ENCODE measurements around the gene TRAF3.

Gene TRAF3

GRCh38 chr14:102811254-102811963 lies 34.2 kb downstream of the TRAF3 start:
- no peak for DNase-seq (ENCODE audit: low read depth)
- no peak overlapping the region for H3K4me3 ChIP-seq (ENCODE audit: low read depth, low read length)
- TF ChIP-seq, protein P1, sequence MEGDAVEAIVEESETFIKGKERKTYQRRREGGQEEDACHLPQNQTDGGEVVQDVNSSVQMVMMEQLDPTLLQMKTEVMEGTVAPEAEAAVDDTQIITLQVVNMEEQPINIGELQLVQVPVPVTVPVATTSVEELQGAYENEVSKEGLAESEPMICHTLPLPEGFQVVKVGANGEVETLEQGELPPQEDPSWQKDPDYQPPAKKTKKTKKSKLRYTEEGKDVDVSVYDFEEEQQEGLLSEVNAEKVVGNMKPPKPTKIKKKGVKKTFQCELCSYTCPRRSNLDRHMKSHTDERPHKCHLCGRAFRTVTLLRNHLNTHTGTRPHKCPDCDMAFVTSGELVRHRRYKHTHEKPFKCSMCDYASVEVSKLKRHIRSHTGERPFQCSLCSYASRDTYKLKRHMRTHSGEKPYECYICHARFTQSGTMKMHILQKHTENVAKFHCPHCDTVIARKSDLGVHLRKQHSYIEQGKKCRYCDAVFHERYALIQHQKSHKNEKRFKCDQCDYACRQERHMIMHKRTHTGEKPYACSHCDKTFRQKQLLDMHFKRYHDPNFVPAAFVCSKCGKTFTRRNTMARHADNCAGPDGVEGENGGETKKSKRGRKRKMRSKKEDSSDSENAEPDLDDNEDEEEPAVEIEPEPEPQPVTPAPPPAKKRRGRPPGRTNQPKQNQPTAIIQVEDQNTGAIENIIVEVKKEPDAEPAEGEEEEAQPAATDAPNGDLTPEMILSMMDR (conservative IDR thresholded peaks at IDR 0.05; ENCODE audit: low read depth, low read length): no peak

DNA sequence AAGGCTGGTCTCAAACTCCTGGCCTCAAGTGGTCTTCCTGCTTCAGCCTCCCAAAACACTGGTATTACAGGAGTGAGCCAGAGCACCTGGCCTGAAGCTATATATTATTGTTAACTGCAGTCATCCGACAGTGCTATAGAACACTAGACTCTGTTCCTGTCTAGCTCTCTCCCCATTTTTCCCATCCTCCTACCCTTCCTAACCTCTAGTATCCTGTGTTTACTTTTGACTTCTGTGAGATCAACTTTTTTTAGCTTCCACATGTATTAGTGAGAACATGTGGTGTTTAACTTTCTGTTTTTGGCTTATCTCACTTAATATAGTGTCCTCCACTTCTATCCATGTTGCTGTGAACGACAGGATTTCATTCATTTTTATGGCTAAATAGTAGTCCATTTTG lies 34.7 kb downstream of the TRAF3 start:
- no peak overlapping the region for H3K4me3 ChIP-seq (ENCODE audit: low read depth, low read length)
- DNase-seq (ENCODE audit: low read depth): no peak
- TF ChIP-seq, protein P1 (conservative IDR thresholded peaks at IDR 0.05; ENCODE audit: low read depth, low read length): no peak

GRCh38 chr14:102813691-102814090 lies 36.4 kb downstream of the TRAF3 start:
- TF ChIP-seq, protein P1 (conservative IDR thresholded peaks at IDR 0.05; ENCODE audit: low read depth, low read length): no peak
- no peak for DNase-seq (ENCODE audit: low read depth)
- H3K4me3 ChIP-seq (ENCODE audit: low read depth, low read length): no peak overlapping the region

DNA sequence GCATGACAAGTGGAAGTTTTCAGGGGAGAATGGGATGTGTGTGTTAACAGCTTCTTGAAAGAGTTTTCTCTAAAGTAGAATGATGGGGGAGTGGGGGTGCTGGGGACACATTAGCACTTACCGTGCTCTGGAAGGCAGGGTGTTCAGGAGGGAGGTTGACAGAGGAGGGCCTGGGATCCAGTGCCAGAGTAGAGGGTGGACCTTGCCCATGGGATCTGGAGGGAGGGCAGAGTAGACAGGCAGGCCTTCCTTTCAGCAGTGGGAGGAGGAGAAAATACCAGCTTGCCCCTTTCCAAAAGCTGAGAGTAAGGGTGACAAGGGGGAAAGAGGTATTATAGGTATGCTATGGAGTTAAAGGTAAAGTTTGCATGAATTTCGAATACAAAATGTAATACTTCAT lies 40.1 kb downstream of the TRAF3 start:
- TF ChIP-seq, protein P1 (conservative IDR thresholded peaks at IDR 0.05; ENCODE audit: low read depth, low read length): no peak
- no peak overlapping the region for H3K4me3 ChIP-seq (ENCODE audit: low read depth, low read length)
- no peak for DNase-seq (ENCODE audit: low read depth)

DNA sequence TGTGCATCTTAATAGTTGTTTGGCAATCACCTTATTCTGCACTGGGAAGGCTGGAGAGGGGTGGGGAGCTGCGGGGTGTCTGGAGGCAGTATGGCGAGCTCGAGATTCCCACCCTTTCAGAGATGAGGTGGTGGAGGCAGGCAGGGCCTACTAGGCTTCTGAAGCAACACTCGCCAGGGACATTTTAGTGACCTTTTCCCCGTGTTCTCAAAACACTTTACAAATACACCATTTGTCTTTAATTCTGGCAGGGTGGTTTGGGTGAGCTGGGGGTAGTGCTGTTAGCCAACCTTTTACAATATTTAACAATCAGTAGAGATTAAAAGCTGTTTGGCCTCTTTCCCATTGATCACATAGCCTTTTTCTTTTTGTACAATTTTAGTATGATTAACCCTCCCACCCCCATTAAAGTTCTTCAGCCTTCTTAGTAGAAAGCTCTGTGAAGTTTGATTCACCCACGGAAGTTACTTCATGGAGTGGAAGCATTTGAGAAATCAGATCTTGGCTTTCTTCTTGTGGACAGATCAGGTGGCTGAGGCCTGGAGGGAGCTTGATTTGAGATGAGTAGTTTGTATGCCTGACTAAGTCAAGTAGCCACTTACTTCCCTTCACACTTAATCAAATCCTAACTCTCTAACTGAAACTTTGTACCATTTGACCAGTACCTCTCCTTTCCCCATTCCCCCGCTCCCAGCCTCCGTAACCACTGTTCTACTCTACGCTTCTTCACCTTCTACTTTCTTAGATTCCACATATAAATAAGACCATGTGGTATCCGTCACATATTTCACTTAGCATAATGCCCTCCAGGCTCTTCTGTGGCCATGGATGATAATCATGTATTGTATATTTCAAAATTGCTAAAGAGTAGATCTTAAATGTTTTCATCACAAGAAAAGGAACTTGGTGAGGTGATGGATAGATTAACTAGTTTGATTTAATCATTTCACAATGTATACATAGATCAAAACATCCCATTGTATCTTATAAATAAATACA lies 41.0 kb downstream of the TRAF3 start:
- TF ChIP-seq, protein P1 (conservative IDR thresholded peaks at IDR 0.05; ENCODE audit: low read depth, low read length): no peak
- no peak overlapping the region for H3K4me3 ChIP-seq (ENCODE audit: low read depth, low read length)
- peak; percentile 31 for DNase-seq (ENCODE audit: low read depth)

GRCh38 chr14:102819176-102819628 lies 42.0 kb downstream of the TRAF3 start:
- TF ChIP-seq, protein P1 (conservative IDR thresholded peaks at IDR 0.05; ENCODE audit: low read depth, low read length): no peak
- DNase-seq (ENCODE audit: low read depth): no peak
- no peak overlapping the region for H3K4me3 ChIP-seq (ENCODE audit: low read depth, low read length)
